HepG2 (cell line): Measurements from ENCODE around the gene DDX19B. TPM values are rescaled to one million over a fixed set of nuclear protein-coding genes. Genes with fewer than 3 reads are reported as not detected.

Source experiments
- DDIT3 ChIP-seq: sonication (generic); formaldehyde crosslinking; IDR thresholded peaks from 2 replicates; pipeline ENCODE4 v1.4.0; 2020; ENCODE audit warnings: mild to moderate bottlenecking, missing genetic modification reagents
- HMGXB3 ChIP-seq: sonication (generic); formaldehyde crosslinking; IDR thresholded peaks from 2 replicates; pipeline ENCODE4 v1.4.0; 2020; ENCODE audit warnings: missing genetic modification reagents, borderline replicate concordance
- HNF1A ChIP-seq, 2 experiments: sonication (generic) in 1 of 2; formaldehyde crosslinking in 1 of 2; IDR thresholded peaks; 2 replicates each; pipeline versions ENCODE4 v1.4.0 to v1.6.1; 2016 to 2020; ENCODE audit warnings: borderline replicate concordance in 1 of 2, low read depth in 1 of 2, mild to moderate bottlenecking in 1 of 2, missing genetic modification reagents in 1 of 2
- MATR3 ChIP-seq: sonication (generic); formaldehyde crosslinking; IDR thresholded peaks from 2 replicates; pipeline ENCODE4 v1.4.0; 2020; ENCODE audit warnings: missing genetic modification reagents
- RERE ChIP-seq: IDR thresholded peaks from 2 replicates; pipeline ENCODE4 v1.6.1; 2016; ENCODE audit warnings: low read depth, missing genetic modification reagents, missing compliant biosample characterization
- SNAI1 ChIP-seq: sonication (generic); formaldehyde crosslinking; IDR thresholded peaks from 2 replicates; pipeline ENCODE4 v1.5.0; 2020; ENCODE audit warnings: mild to moderate bottlenecking, missing genetic modification reagents, borderline replicate concordance
- ZFP62 ChIP-seq: sonication (generic); formaldehyde crosslinking; IDR thresholded peaks from 2 replicates; pipeline ENCODE4 v1.4.0; 2020; ENCODE audit warnings: missing genetic modification reagents
- ZNF431 ChIP-seq: sonication (generic); formaldehyde crosslinking; IDR thresholded peaks from 2 replicates; pipeline ENCODE4 v1.9.0; 2022; ENCODE audit warnings: missing genetic modification reagents, low read depth, mild to moderate bottlenecking, borderline replicate concordance
- ZNF770 ChIP-seq: sonication (generic); formaldehyde crosslinking; IDR thresholded peaks from 2 replicates; pipeline ENCODE4 v1.5.0; 2020; ENCODE audit warnings: mild to moderate bottlenecking, missing genetic modification reagents
- polyA plus RNA-seq, 8 experiments: library from polyadenylated mRNA; depleted of rRNA in 3 of 8; stranded (reverse) in 7 of 8; unstranded in 1 of 8; fragments of >200 nt; fragmentation: Illumina TruSeq in 4 of 8; extraction: Trizol in 4 of 8; gene quantifications; 2 replicates each; pipeline versions ENCODE4 v1.2.1 to v1.2.3, GENCODE V29; 2011 to 2016; ENCODE audit warnings: low read depth in 4 of 8, missing spikeins in 1 of 8, mixed read lengths in 1 of 8; ENCODE audit not compliant: insufficient read depth in 1 of 8
- total RNA-seq, 5 experiments: library from RNA; depleted of rRNA; stranded (reverse); fragments of >200 nt; fragmentation: Illumina TruSeq; extraction: Trizol; gene quantifications; 2 replicates each; pipeline ENCODE4 v1.2.3, GENCODE V29; 2016; ENCODE audit warnings: low read depth in 1 of 5

The DDX19B gene
- total and polyA plus RNA-seq, 2 of the 13 experiments (the other 11 are each of a cell fraction or from before 2014, with no cell fraction given): 36.2 to 40.0 TPM

- no peak for TF ChIP-seq HNF1A (IDR thresholded peaks at IDR 0.05; ENCODE audit: low read depth)
- peak; percentile 74; the same call in 1 of the 2 replicates for TF ChIP-seq HNF1A (CRISPR knock-in tag; IDR thresholded peaks at IDR 0.05; ENCODE audit: borderline replicate concordance)
- no peak for TF ChIP-seq RERE (CRISPR knock-in tag)
- TF ChIP-seq SNAI1 (CRISPR knock-in tag): peak; percentile 84
- no peak for TF ChIP-seq DDIT3 (CRISPR knock-in tag)
- TF ChIP-seq ZNF770 (CRISPR knock-in tag): peak; percentile 45; the same call in 1 of the 2 replicates
- TF ChIP-seq ZFP62 (CRISPR knock-in tag): 0 out of 2 replicates have a peak, but pooled peaks have one; percentile 74
- TF ChIP-seq MATR3 (CRISPR knock-in tag): no peak
- TF ChIP-seq HMGXB3 (CRISPR knock-in tag): peak; percentile 85
- TF ChIP-seq ZNF431: no peak
Measured at GRCh38 chr16:70380919-70381603, 82.1 kb downstream of the DDX19B start (continued).
